K562 (cell line): ENCODE results near the gene CIB1. TPM values are rescaled to one million over a fixed set of nuclear protein-coding genes. Genes with fewer than 3 reads are reported as not detected.

Experiments used
- ATF7 ChIP-seq: fragments of 450-650 bp; IDR thresholded peaks from 2 replicates; pipeline ENCODE4 v1.7.1; 2014; ENCODE audit warnings: mild to moderate bottlenecking, moderate library complexity
- ETV1 ChIP-seq: fragments of 450-650 bp; conservative IDR thresholded peaks from 2 replicates; pipeline ENCODE4 v1.6.1; 2016; ENCODE audit warnings: missing genetic modification characterization, control low read depth, low read depth, missing compliant biosample characterization
- ETV5 ChIP-seq: sonication (generic); formaldehyde crosslinking; IDR thresholded peaks from 2 replicates; pipeline ENCODE4 v1.4.0; 2020; ENCODE audit warnings: low read depth, mild to moderate bottlenecking, missing genetic modification reagents
- FOSL1 ChIP-seq: fragments of 200-800 bp; sonication (Bioruptor generic); conservative IDR thresholded peaks from 2 replicates; pipeline ENCODE4 v1.6.1; 2016; ENCODE audit warnings: missing genetic modification characterization, missing compliant biosample characterization
- GABPA ChIP-seq: fragments of 200-800 bp; sonication (Bioruptor generic); conservative IDR thresholded peaks from 2 replicates; pipeline ENCODE4 v1.6.1; 2016; ENCODE audit warnings: low read depth, missing genetic modification characterization, missing compliant biosample characterization
- HDAC1 ChIP-seq, 2 experiments: fragments of 450-650 bp; IDR thresholded peaks; 2 replicates each; pipeline ENCODE4 v1.6.1; 2016 to 2017; ENCODE audit warnings: inconsistent platforms in 1 of 2, mild to moderate bottlenecking in 1 of 2, moderate library complexity in 1 of 2
- MEF2A ChIP-seq: IDR thresholded peaks from 2 replicates; pipeline ENCODE4 v1.6.1; 2011; ENCODE audit warnings: low read depth, mild to moderate bottlenecking, low read length, moderate library complexity; ENCODE audit not compliant: control insufficient read depth
- NONO ChIP-seq, 2 experiments: fragments of 200-400 bp in 1 of 2; fragments of 450-650 bp in 1 of 2; formaldehyde crosslinking in 1 of 2; IDR thresholded peaks; 2 replicates each; pipeline ENCODE4 v1.6.1; 2017; ENCODE audit warnings: low read depth in 2 of 2, mild to moderate bottlenecking in 2 of 2, moderate library complexity in 2 of 2, low read length in 1 of 2
- PPARD ChIP-seq: fragments of 250-450 bp; sonication (Bioruptor Pico); IDR thresholded peaks from 2 replicates; pipeline ENCODE4 v1.8.0; 2022; ENCODE audit warnings: inconsistent platforms, mild to moderate bottlenecking, moderate library complexity
- RBM14 ChIP-seq: fragments of 200-400 bp; formaldehyde crosslinking; IDR thresholded peaks from 2 replicates; pipeline ENCODE4 v1.6.1; 2018; ENCODE audit warnings: low read depth, mild to moderate bottlenecking, low read length, moderate library complexity, borderline replicate concordance; ENCODE audit not compliant: insufficient read depth
- TAF1 ChIP-seq: IDR thresholded peaks from 2 replicates; pipeline ENCODE4 v1.6.1; 2011; ENCODE audit warnings: mild to moderate bottlenecking, low read length, moderate library complexity; ENCODE audit not compliant: insufficient read depth, control insufficient read depth, severe bottlenecking; ENCODE audit errors: extremely low read depth
- TBL1XR1 ChIP-seq, 2 experiments: IDR thresholded peaks; 2 replicates each; pipeline ENCODE4 v1.6.1; 2012; ENCODE audit warnings: improper control_type of control experiment in 2 of 2, low read length in 2 of 2, mild to moderate bottlenecking in 1 of 2
- TBP ChIP-seq: optimal IDR thresholded peaks from 2 replicates; pipeline ENCODE3; 2011; ENCODE audit warnings: low read depth, low read length, improper control_type of control experiment
- polyA plus RNA-seq, 8 experiments: library from polyadenylated mRNA; depleted of rRNA in 4 of 8; stranded (reverse) in 5 of 8; unstranded in 3 of 8; fragments of >200 nt; fragmentation: Nextera tagmentation in 2 of 8; fragmentation: Illumina TruSeq in 1 of 8; extraction: Ambion mirVana in 2 of 8; extraction: Trizol in 1 of 8; gene quantifications; 2 replicates each; pipeline versions ENCODE4 v1.2.1 to v1.2.3, GENCODE V29; 2011 to 2014; ENCODE audit warnings: inconsistent platforms in 1 of 8, missing spikeins in 1 of 8
- total RNA-seq, 7 experiments: library from RNA; depleted of rRNA in 6 of 7; stranded (reverse); fragments of >200 nt in 6 of 7; fragmentation: Illumina TruSeq in 2 of 7; extraction: Trizol in 2 of 7; gene quantifications; 2 replicates each; pipeline versions ENCODE4 v1.2.1 to v1.2.3, GENCODE V29; 2011 to 2021; ENCODE audit warnings: low replicate concordance in 1 of 7
- TF ChIP-seq, protein P1 (sequence below): fragments of 450-650 bp; IDR thresholded peaks from 2 replicates; pipeline ENCODE4 v1.7.0; 2016; ENCODE audit warnings: borderline replicate concordance
- TF ChIP-seq, protein P2 (sequence below): sonication (generic); formaldehyde crosslinking; IDR thresholded peaks from 2 replicates; pipeline ENCODE4 v1.9.0; 2022; ENCODE audit warnings: mild to moderate bottlenecking, missing genetic modification reagents
- TF ChIP-seq, protein P3 (sequence below), 2 experiments: fragments of 200-800 bp in 1 of 2; sonication (Bioruptor generic) in 1 of 2; sonication (generic) in 1 of 2; formaldehyde crosslinking in 1 of 2; IDR thresholded peaks in 1 of 2; conservative IDR thresholded peaks in 1 of 2; 2 replicates each; pipeline versions ENCODE4 v1.5.0 to v1.6.1; 2016 to 2020; ENCODE audit warnings: missing compliant biosample characterization in 1 of 2, missing genetic modification characterization in 1 of 2, missing genetic modification reagents in 1 of 2
- TF ChIP-seq, protein P4 (sequence below), 3 experiments: IDR thresholded peaks in 2 of 3; conservative IDR thresholded peaks in 1 of 3; 2 replicates each; pipeline ENCODE4 v1.5.1; 2011 to 2012; ENCODE audit warnings: low read length in 3 of 3, mild to moderate bottlenecking in 3 of 3, control low read depth in 2 of 3, improper control_type of control experiment in 1 of 3, inconsistent platforms in 1 of 3, low read depth in 1 of 3, mixed read lengths in 1 of 3, moderate library complexity in 1 of 3; ENCODE audit not compliant: insufficient read depth in 2 of 3
- TF ChIP-seq, protein P5 (sequence below), 2 experiments: fragments of 450-650 bp; conservative IDR thresholded peaks; 2 replicates each; pipeline ENCODE4 v1.6.1; 2017; ENCODE audit warnings: mild to moderate bottlenecking in 2 of 2, moderate library complexity in 2 of 2

The CIB1 gene
- total and polyA plus RNA-seq, 9 of the 15 experiments (the other 6 are each of a cell fraction or from before 2014, with no cell fraction given): 14.9 to 136 (median 64.5) TPM

DNA sequence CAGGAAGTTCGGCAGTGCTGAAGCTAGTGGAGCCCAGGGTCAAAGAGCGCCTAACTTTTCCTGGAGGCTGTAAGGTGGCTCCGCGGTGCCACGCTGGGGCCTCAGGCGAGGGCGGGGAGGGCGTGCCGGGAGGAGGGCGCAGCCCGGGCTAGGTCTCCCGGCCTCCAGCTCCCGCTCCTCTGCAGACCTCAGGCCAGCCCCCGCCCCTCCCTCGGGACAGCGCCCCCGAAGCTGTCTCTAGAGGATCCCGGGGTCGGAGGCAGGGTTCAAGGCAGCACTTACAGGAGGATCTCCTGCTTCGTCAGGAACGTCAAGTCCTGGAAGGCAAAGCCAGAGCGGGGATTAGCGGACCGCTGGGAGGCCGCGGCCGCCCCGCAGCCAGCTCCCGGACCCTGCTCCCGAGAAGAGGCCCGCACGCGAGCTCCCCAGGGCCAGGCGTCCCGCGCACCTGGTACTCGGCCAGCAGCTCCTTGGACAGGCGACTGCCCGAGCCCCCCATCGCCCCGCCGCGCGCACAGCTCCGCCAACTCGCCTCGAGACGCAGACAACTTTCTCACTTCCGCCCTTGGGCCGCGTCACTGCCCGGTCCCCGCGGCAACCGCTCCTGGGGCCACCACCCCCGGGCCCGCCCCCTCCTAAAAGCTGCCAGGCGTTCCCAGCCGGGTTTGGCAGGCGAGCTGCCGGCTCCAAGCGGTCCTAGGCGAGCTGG lies at the start of gene CIB1 (continued):
- no peak for TF ChIP-seq RBM14
- 0 out of 4 replicates have a peak, but pooled peaks of 1 of the 2 experiments have one; percentile 2 for TF ChIP-seq NONO (IDR thresholded peaks at IDR 0.05; ENCODE audit: low read depth in 2 of 2, low read length in 1 of 2)
- TF ChIP-seq, protein P1, sequence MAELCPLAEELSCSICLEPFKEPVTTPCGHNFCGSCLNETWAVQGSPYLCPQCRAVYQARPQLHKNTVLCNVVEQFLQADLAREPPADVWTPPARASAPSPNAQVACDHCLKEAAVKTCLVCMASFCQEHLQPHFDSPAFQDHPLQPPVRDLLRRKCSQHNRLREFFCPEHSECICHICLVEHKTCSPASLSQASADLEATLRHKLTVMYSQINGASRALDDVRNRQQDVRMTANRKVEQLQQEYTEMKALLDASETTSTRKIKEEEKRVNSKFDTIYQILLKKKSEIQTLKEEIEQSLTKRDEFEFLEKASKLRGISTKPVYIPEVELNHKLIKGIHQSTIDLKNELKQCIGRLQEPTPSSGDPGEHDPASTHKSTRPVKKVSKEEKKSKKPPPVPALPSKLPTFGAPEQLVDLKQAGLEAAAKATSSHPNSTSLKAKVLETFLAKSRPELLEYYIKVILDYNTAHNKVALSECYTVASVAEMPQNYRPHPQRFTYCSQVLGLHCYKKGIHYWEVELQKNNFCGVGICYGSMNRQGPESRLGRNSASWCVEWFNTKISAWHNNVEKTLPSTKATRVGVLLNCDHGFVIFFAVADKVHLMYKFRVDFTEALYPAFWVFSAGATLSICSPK: no peak
- TF ChIP-seq, protein P2, sequence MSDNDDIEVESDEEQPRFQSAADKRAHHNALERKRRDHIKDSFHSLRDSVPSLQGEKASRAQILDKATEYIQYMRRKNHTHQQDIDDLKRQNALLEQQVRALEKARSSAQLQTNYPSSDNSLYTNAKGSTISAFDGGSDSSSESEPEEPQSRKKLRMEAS (CRISPR knock-in tag): peak; percentile 62
- no peak for TF ChIP-seq TBL1XR1 (IDR thresholded peaks at IDR 0.05; ENCODE audit: low read length in 2 of 2)
- no peak for TF ChIP-seq FOSL1 (tag)
- TF ChIP-seq, protein P3, sequence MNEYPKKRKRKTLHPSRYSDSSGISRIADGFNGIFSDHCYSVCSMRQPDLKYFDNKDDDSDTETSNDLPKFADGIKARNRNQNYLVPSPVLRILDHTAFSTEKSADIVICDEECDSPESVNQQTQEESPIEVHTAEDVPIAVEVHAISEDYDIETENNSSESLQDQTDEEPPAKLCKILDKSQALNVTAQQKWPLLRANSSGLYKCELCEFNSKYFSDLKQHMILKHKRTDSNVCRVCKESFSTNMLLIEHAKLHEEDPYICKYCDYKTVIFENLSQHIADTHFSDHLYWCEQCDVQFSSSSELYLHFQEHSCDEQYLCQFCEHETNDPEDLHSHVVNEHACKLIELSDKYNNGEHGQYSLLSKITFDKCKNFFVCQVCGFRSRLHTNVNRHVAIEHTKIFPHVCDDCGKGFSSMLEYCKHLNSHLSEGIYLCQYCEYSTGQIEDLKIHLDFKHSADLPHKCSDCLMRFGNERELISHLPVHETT (CRISPR knock-in tag; conservative IDR thresholded peaks at IDR 0.05 in 1 of 2, IDR thresholded peaks at IDR 0.05 in 1 of 2): 0 out of 4 replicates have a peak, but pooled peaks of 1 of the 2 experiments have one; percentile 17
- peak; percentile 69 for TF ChIP-seq TAF1
- no peak for TF ChIP-seq PPARD
- peak; percentile 50 for TF ChIP-seq TBP
- TF ChIP-seq HDAC1 (IDR thresholded peaks at IDR 0.05): peak in 1 of 2 experiments; percentile 72; a peak in 2 of 4 replicates
- peak; percentile 56; the same call in 1 of the 2 replicates for TF ChIP-seq ATF7
- TF ChIP-seq ETV1 (tag): peak; percentile 57
- TF ChIP-seq, protein P4, sequence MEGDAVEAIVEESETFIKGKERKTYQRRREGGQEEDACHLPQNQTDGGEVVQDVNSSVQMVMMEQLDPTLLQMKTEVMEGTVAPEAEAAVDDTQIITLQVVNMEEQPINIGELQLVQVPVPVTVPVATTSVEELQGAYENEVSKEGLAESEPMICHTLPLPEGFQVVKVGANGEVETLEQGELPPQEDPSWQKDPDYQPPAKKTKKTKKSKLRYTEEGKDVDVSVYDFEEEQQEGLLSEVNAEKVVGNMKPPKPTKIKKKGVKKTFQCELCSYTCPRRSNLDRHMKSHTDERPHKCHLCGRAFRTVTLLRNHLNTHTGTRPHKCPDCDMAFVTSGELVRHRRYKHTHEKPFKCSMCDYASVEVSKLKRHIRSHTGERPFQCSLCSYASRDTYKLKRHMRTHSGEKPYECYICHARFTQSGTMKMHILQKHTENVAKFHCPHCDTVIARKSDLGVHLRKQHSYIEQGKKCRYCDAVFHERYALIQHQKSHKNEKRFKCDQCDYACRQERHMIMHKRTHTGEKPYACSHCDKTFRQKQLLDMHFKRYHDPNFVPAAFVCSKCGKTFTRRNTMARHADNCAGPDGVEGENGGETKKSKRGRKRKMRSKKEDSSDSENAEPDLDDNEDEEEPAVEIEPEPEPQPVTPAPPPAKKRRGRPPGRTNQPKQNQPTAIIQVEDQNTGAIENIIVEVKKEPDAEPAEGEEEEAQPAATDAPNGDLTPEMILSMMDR (IDR thresholded peaks at IDR 0.05 in 2 of 3, conservative IDR thresholded peaks at IDR 0.05 in 1 of 3; ENCODE audit: insufficient read depth in 2 of 3, low read depth in 1 of 3, low read length in 3 of 3): no peak
- TF ChIP-seq, protein P5, sequence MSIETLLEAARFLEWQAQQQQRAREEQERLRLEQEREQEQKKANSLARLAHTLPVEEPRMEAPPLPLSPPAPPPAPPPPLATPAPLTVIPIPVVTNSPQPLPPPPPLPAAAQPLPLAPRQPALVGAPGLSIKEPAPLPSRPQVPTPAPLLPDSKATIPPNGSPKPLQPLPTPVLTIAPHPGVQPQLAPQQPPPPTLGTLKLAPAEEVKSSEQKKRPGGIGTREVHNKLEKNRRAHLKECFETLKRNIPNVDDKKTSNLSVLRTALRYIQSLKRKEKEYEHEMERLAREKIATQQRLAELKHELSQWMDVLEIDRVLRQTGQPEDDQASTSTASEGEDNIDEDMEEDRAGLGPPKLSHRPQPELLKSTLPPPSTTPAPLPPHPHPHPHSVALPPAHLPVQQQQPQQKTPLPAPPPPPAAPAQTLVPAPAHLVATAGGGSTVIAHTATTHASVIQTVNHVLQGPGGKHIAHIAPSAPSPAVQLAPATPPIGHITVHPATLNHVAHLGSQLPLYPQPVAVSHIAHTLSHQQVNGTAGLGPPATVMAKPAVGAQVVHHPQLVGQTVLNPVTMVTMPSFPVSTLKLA (conservative IDR thresholded peaks at IDR 0.05): peak; percentile 46 to 77
- peak; percentile 80 for TF ChIP-seq GABPA
- TF ChIP-seq MEF2A: no peak
- no peak for TF ChIP-seq ETV5 (CRISPR knock-in tag)
